ENCODE data around the gene MTLN. TPM values are rescaled to one million over a fixed set of nuclear protein-coding genes. Genes with fewer than 3 reads are reported as not detected.

MTLN gene
- total RNA-seq, 2 donors from 2014 or later: 52.7 to 58.0 TPM

DNA sequence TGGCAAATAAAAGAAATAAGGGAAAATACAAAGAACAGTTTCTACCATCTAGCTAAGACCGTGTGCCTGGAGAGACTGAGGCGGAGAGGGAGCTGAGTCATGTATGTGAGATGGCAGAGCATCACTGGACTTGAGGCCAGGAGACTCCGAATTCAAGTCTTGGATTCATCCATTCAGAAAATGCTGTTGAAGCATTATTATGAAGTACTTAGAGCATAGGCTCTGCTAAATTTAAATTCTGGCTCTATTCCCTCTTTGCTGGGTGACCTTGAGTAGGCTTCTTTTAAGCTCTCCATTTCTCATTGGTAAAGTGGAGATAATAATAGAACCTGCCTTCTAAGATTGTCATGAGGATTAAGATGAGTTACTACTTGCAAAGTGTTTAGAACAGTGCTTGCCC, 42.2 kb downstream of the MTLN start:
- no peaks in the 10 kb centered on the region for H3K9me3 Mint-ChIP-seq
- ATAC-seq (no peak), DNase-seq (ENCODE audit: low spot score) (no peak)
- peaks cover 3 to 10% of the 10 kb centered on the region in 2 donors for H3K4me1 Mint-ChIP-seq (ENCODE audit: low read depth in 2 of 2)
- H3K4me3 Mint-ChIP-seq: no peak overlapping the region
- H3K27ac Mint-ChIP-seq: no peak overlapping the region
- H3K27me3 Mint-ChIP-seq: peaks cover 12 to 36% of the 10 kb centered on the region in 2 donors
- H3K36me3 Mint-ChIP-seq: no peaks in the 10 kb centered on the region

DNA sequence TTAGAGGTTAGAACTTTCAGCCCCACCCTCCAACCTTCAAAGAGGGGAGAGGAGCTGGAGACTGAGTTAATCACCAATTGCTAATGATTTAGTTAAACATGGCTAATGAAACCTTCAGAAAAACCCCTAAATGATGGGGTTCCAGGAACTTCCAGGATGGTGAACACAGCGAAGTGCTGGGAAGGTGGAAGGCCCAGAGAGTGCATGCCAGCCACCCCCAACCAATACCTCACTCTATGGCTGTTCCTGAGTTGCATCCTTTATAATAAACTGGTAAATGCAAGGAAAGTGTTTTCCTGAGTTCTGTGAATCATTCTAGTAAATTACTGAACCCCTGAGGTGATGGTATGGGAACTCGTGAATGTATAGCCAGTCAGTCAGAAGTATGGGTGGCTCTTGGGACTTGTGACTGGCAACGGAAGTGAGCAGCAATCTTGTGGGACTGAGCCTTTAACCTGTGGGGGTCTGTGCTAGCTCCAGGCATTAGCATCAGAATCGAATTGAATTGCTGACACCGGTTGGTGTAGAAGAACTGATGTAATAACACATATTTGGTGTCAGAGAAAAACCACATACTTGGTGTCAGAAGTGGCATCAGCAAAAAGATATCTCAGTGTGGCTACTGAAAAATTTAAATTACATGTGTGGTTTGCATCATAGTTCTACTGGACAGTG, 44.9 kb downstream of the MTLN start:
- ATAC-seq (no peak), DNase-seq (ENCODE audit: low spot score) (no peak)
- Mint-ChIP-seq H3K4me1 (ENCODE audit: low read depth in 2 of 2) (peaks cover 3 to 5% of the 10 kb centered on the region in 2 donors), H3K4me3 (no peak overlapping the region), H3K36me3 (no peaks in the 10 kb centered on the region), H3K9me3 (no peaks in the 10 kb centered on the region), H3K27me3 (peaks cover 20 to 40% of the 10 kb centered on the region in 2 donors), H3K27ac (no peak overlapping the region)

DNA sequence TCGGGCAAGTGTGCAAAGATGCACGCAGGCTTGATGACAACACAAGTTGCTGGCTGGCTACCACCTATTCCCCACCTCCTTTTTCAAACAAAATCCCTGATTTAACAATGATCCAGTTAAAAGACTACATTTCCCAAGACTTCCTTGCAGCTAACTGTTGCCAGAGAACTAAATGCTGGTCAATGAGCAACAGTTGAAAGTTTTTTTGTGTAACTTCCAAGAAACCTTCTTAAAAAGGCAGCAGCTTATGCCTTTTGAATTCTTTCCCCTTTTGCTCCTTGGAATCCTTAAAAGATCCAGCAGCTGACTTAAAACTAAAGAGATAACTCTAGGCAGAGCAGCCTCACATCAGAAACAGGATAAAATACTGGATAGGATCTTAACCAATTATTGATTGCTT, 46.1 kb downstream of the MTLN start:
- Mint-ChIP-seq H3K27ac (no peak overlapping the region), H3K9me3 (no peaks in the 10 kb centered on the region), H3K4me1 (ENCODE audit: low read depth in 2 of 2) (peaks cover 3 to 5% of the 10 kb centered on the region in 2 donors), H3K27me3 (peaks cover 22 to 38% of the 10 kb centered on the region in 2 donors), H3K4me3 (no peak overlapping the region), H3K36me3 (no peaks in the 10 kb centered on the region)
- DNase-seq (ENCODE audit: low spot score): no peak
- ATAC-seq: no peak

Other genes with a start within 250 kb of the MTLN start
- gene MALL, start 96.7 kb downstream of the MTLN start, total RNA-seq: not detected
- under 1 TPM; 0.28 to 0.36 TPM for gene NPHP1, start 7.5 kb downstream of the MTLN start, total RNA-seq